ENCODE measurements around the gene NFAT5.
A peak's percentile ranks its signal among the peaks of the same experiment; 100 is the strongest.
"Not testable (repeated sequence)": the region's sequence is repeated elsewhere in the genome, so short reads cannot be mapped to it uniquely, and the experiment has no call there.

NFAT5 gene

DNA sequence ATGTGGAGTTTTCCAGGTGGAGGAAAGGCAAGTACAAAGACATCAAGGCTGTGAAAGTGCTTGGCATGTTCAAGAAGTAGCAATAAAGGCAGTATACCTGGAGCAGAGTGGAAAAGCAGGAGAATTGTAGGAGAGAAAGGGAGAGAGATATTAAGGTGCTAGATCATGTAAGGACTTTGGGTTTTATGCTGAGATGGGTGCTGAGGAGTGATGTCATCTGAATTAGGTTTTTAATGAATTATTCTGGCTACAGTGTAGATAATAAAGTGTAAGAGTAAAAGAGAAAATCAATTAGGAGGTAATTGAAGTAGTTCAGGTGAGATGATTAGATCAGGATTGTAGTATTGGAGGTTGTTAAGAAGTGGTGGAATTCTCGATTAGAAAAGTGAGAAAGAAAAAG is 34.0 kb downstream of the NFAT5 start:
- no peak for DNase-seq

DNA sequence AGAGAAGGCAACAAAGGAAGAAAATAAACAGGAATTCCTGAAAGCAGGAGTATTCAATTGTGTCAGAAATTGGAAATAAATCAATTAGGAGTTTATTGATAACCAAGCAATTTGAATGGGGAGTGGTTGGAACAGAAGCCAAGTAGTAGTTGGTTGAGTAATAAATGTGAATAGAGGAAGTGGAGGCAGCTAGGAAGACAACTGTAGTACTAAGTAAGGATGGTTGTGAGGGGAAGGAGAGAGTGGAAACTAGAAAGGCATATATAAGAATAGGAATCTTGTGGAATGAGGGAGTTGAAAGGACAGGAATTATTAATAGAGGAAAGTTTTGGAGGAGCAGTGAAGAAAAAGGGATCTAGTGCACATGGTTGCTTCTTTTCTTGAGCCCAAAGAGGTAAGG is 34.4 kb downstream of the NFAT5 start:
- peak; percentile 51 to 70 for DNase-seq

DNA sequence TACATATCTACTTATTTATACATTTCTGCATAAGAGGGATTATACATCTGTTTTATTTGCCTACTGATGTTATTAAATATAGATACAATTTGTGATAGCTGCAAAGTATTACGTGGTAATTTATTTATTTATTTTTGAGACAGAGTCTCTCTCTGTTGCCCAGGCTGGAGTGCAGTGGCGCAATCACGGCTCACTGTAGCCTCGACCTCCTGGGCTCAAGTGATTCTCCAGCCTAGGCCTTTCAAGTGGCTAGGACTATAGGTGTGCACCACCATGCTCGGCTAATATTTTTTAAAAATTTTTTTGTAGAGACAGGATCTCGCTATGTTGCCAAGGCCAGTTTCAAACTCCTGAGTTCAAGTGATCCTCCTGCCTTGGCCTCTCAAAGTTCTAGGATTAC is 35.5 kb downstream of the NFAT5 start:
- no peak for DNase-seq

DNA sequence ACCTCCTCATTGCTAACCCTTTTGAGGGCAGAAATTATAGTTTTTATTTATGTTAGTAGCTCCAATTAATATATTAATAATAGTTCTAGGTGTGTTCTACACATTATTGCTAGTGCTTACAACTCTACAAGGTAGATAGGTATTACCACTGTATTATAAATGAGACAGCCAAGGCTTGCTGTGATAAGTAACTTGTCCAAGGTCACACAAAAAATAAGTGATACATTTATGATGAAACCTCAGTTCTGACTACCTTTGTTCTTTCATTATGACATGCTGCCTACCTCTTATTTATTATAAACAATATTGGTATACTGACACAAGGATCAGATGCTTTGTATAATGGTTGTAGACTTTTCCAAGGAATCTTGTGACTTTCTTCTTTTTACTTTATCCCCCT is 41.2 kb downstream of the NFAT5 start:
- no peak for DNase-seq

DNA sequence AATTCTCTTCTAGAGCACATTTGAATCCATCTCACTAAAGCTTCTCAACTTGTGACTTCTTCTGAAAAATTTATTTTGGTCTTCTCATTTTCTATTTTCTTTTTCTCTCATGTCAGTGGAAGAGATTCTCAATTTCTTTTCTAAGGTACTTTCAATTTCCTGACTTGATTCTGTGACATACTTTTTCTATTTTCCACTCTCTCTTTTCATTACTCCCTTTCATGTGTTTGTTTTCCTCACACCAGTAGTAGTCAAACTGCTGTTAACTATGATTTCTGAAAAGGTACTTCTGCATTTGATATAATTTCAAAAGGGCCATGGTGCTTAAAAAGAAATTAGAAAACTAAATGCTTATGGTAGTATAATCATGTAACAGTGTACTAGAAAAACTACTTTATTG is 41.9 kb downstream of the NFAT5 start:
- DNase-seq: no peak

DNA sequence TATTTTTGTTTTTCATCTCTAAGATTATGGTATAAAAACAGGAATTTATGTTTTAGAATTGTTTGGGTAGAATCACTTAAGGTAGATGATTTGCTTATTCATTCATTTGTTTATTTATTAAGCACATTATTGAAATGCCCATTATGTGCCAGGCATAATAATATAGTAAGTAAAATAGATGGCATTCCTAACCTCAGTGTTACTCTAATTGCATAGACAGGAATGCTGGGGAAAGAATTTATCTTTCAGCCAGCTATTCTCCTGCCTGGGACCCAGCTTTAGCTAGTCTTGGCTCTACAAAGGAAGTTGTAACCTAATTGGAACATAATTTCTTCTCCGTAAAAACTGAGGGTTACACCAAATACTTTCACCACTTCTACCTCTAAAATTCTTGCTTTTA is 44.6 kb downstream of the NFAT5 start:
- no peak for DNase-seq

DNA sequence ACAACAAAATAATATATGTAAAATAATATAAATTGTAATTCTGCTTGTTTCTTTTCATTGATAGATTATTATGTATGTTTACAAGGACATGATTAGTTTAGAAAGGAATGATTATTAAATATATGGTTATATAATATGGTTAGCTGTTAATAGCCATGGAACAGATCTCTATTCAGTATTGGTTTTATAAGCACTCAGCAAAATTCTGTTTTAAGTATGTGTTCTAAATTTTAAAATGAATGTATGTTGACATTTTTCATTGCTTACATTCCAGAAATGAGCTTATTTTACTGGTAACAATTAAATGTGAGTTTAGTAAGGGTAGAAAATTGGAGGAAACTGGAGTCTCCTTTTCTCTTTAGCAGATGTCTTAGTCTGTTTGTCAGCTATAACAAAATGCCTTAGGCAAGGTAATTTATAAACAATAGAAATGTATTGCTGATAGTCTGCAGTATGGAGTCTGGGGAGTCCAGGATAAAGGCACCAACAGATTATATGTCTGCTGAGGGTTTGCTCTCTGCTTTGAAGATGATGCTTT is 45.4 kb downstream of the NFAT5 start:
- no peak for DNase-seq

DNA sequence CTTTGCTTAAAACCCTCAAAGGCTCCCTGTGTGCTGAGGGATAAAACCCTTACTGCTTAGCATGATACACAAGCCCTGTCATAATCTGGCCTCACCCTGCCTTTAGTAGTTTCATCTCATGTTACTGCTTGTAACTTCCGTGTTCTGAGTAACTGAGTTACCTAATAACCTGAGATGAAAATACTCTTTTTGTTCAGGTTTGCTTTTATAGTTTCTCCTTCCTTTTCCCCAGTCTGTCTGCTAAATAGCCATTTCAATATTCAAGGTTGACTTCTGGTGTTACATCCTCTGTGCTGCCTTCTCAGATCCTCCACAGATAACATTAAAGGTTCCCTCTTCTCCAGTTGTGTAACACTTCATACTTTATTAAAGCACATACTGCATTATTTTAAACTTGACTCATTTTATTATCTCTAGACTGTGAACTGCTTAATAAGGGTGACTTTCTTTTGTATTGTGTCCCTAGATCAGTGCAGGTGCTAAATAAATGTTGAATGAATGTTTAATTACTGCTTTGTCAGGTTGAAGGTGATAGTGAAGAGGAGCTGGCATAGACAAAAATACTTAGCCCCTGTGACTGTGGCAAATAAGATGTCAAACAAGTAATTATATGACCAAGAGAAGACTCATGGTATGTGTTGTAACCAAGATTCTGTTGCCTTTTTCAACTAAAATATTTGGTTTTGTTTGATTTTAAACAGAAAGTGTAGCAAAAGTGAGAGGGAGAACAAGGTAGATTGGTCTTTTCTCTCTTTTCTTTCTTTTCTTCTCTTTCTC is 47.8 kb downstream of the NFAT5 start:
- peak; percentile 11 to 13 for DNase-seq

DNA sequence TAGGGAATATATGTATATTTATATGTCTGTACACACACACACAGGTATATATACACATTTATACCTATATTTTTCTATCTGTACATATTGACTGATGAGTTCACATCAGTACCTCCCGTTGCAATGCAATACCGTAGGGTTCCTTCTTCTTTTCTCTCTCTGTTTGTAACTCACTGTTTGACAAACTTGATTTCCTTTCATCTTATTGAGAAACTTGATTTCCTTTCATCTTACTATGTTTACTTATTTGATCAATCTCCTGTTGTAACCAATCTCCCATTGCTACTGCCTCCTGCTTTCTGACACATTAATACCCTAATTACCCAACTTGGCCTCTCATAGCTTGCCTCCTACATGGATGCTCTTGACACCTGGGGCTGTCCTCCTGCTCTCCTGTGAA is 49.8 kb downstream of the NFAT5 start:
- DNase-seq: no peak

DNA sequence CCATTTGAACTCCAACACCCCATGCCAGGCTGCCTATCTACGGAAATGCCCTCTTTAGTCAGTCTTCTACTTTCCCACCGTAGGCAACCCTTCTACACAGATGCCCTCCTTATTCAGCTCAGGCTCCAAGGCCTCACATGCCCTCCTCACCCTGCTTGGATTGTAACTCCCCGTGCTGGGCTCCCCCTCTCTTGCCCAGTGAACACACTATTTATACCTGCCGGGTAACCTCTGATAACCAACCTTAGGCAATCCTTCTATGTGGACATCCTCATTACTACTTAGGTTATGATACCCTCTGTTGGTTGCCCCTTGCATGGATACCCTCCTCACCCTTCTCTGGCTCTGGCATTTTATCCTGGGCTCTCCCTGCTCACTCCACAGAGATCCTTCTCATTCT is 50.3 kb downstream of the NFAT5 start:
- DNase-seq: no peak

DNA sequence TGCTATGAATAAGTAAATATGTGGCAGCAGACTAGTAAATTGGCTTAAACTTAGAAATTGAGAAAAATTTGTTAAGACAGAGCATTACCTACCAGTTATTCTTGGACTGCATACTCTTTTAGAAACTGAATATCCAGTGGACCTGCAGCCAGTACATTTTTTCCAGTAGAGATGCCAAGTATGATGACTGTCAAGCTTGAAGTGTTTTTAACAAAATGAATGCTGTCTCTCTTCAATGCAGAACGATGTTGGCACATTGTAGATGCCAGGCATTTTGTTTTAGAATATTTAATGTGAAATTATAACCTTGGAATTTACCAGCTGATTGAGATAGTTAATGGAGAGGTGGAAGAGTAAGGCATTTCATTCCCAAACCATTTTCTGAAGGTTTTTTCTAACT is 52.5 kb downstream of the NFAT5 start:
- no peak for DNase-seq

DNA sequence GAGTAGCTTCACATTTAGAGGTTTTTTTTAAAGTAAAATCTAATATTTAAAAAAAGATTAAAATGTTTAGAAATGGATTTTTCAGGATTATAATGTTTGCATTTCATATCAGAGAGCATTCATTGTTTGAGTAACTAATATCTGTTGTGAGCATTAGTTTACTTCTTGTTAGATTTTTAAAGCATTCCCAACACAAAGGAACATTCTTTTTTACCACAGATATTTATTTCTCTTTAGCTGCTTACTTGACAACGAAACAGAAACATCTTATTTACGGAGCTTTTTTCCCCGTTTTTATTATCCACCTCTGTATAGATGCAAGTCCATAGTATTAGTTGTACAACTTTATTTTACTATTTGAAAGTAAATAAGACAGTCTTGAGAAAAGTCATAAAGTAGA is 53.0 kb downstream of the NFAT5 start:
- no peak for DNase-seq

DNA sequence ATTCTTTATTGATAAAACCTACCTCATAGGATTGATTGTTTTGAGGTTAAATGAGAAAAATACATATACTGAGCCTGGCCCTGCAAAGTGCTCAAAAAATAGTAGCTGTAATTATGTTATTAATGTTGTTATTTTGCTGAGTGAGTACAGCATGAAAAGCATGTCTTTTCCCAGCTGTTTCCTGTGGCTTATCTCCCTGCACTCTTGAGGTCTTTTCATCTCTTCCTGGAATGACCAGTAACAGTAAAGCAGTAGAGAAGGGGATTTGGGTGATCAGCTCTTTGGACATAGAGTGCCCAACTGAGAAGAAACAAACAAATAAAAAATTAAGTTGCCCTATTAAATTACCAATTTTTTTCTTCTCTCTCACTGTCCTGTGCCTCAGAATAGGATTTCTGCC is 53.7 kb downstream of the NFAT5 start:
- no peak for DNase-seq

DNA sequence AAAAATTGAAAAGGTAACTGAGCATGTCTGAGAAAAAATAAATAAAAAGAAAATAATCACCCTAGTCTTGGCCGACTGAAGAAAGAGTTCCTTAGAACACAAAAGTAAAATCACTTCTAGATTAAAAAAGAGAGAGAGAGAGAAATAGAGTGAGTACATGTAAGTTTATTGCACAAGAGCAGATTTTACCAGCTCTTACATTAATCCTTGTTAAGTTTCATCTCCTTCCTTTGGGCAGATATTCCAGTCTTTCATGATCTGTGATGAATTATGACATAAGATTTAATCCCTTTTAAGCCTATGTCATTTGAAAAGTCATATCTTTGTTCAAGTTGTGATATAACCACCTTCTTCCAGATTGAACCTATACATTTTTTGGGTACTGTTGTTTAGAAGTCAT is 54.8 kb downstream of the NFAT5 start:
- DNase-seq: no peak

DNA sequence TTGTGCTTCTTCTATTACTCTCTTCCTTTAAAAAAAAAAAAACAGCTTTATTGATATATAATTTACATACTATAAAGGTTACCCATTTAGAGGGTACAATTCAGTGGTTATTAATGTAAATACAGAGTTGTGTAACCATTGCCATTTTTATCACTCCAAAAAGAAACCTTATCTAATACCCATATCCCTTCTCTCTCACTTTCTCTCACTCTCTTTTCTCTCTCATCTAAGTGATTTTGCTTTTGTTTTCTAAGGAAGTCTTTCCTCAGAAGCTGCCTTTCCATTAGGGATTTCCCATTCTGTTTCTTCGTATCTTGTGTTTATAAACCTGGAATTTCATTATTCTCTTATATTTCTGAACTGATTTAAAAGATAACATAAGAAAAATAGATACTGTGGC is 55.5 kb downstream of the NFAT5 start:
- DNase-seq: no peak

DNA sequence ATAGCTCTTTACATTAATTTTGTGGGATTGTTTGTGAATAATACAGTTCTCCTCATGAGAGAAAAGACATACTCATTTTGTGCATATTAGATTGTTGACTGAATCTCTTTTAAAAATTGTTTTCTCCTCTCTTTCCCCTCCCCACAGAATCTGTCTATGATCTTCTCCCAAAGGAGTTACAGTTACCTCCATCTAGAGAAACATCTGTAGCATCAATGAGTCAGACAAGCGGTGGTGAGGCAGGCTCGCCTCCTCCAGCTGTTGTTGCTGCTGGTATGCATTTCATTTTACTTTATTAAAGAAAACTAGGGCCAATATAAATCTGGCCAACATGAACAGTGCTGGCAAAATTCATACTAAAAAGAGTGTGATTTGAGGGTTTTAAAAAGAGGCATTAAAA is 60.5 kb downstream of the NFAT5 start:
- DNase-seq: no peak

DNA sequence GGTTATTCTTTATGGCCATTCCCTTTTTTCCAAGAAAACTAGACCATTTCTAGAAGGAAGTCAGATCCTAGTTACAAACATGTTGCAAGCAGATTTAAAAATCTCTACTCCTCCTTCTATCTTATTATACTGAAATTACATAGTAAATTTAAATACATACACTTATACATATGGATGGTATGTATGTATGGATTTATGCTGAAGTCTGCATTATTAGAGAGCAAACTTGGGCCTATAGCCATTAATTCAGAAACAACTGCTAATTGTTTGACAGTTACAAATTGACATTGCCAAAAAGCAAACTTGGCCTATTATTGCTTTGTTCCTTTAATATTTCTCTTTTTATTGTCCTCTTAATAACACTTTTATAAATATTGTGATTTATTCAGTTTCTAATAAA is 67.1 kb downstream of the NFAT5 start:
- DNase-seq: no peak

DNA sequence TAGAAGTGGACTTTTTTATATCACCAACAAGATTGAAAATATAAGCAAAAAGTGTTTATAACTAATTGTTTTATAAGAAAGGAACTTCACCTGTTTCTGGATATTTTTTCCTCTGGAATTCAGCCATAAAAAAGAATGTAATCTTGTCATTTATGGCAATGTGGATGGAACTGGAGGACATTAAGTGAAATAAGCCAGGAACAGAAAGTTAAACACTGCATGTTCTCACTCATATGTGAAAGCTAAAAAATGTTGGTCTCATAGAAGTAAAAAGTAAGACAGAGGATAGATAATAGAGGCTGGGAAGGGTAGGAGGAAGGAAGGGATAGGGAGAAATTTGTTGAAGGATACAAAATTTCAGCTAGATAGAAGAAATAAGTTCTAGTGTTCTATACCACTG is 67.6 kb downstream of the NFAT5 start:
- no peak for DNase-seq

DNA sequence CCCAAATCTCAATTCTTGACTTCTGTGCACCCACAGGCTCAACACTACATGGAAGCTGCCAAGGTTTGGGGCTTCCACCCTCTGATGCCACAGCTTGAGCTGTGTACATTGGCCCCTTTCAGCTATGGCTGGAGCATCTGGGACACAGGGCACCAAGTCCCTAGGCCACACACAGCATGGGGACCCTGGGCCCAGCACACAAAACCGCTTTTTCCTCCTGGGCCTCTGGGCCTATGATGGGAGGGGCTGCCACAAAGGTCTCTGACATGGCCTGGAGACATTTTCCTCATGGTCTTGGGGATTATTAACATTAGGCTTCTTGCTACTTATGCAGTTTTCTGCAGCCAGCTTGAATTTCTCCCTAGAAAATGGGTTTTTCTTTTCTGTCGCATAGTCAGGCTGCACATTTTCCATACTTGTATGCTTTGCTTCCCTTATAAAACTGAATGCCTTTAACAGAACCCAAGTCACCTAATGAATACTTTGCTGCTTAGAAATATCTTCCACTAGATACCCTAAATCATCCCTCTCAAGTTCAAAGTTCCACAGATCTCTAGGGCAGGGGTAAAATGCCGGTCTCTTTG is 70.9 kb downstream of the NFAT5 start:
- DNase-seq: not testable (repeated sequence)

DNA sequence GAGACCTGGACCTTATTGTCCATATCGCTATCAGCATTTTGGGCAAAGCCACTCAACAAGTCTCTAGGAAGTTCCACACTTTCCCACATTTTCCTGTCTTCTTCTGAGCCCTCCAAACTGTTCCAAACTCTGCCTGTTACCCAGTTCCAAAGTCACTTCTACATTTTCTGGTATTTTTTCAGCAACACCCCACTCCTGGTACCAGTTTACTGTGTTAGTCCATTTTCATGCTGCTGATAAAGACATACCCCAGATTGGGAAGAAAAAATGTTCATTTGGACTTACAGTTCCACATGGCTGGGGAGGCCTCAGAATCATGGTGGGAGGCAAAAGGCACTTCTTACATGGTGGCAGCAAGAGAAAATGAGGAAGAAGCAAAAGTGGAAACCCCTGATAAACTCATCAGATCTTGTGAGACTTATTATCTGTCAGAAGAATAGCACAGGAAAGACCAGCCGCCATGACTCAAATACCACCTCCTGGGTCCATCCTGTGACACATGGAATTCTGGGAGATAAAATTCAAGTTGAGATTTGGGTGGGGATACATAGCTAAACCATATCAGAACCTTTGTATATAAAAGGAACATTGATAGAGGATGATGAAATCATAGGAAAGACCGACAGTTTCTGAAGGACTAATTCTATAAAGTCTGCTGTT is 71.6 kb downstream of the NFAT5 start:
- not testable (repeated sequence) for DNase-seq

DNA sequence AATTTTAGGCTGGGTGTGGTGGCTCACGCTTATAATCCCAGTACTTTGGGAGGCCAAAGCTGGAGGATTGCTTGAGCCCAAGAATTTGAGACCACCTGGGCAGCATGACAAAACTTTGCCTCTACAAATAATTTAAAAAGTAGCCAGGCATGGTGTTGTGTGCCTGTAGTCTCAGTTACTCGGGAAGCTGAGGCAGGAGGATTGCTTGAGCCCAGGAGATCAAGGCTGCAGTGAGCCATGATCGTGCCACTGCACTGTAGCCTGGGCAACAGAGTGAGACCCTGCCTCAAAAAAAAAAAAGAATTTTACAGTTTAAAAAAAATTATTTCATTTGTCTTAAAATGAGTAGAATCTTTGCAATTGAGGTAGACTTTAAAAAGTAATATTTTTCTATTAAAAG is 78.2 kb downstream of the NFAT5 start:
- not testable (repeated sequence) for DNase-seq

DNA sequence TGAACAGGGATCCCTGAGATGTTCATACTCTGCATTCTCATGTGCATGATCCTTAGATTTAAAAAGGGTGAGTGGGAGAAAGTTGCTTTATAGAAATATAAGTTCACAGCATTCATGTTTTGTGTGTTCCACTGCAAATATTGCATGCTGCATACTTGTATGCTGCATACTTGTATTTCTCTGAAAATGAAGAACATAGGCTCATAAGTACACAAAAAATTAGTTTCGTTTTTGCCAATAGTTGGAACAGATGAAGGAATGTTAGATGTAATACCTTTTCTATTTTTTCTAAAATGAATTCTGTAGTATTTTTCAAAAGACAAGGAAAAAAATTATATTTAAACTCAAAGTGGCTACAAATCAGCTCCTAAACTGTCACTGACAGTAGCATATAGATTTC is 79.0 kb downstream of the NFAT5 start:
- DNase-seq: no peak

DNA sequence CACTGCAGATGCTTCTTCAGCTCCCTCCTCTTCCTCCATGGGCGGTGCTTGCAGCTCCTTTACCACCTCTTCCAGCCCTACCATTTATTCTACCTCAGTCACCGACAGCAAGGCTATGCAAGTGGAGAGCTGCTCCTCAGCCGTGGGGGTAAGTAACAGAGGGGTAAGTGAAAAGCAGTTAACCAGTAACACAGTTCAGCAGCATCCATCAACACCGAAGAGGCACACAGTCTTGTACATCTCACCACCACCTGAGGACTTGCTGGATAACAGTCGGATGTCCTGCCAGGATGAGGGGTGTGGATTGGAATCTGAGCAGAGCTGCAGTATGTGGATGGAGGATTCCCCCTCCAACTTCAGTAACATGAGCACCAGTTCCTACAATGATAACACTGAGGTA is 81.3 kb downstream of the NFAT5 start:
- DNase-seq: no peak

DNA sequence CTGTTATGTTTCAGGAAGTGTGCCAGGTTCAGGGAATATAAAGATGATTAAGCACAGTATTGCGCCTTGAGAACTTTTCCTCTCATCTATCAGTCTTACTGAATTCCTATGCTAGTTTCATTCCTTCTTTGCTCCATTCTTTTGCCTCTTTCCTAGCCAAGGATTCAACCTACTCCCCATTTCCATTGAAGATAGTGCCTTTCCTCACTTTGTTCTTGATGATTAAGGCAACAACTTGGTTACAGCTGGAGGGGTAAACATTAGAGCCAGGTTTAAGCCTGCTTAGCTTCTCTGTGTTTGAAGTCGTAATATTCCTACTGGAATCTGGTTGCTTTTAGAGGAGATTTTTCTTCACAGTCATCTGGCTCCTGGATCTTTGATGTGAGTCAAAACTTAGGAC is 85.5 kb downstream of the NFAT5 start:
- DNase-seq: no peak
